HG02642 (cell line): ENCODE data around the gene RAB6D.
"Not testable (repeated sequence)": the region's sequence is repeated elsewhere in the genome, so short reads cannot be mapped to it uniquely, and the experiment has no call there.

Source experiments
- ATAC-seq: cut with Tn5 transposase; IDR thresholded peaks from one replicate; pipeline ENCODE4 v1.9.1; 2021; ENCODE audit warnings: mild to moderate bottlenecking; ENCODE audit not compliant: unreplicated experiment, poor library complexity

The RAB6D gene

DNA sequence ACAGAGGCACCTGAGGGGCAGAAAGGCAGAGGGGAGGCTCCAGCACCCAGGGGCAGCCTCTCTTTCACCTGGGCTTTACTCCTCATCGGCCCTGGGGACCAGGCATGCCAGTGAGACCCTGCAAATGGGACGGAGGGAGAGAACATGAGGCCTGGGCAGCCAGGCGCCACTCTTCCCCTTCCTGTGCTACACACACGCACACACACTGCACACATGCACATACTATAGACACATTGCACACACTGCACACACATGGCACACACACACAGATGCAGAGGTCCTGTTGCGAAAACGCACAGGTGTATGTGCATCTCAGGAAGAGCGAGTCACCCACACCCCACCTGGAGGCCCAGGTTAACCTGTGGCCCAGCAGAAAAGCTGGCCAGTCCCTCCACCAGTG, 3.4 kb upstream of the RAB6D start:
- no peak for ATAC-seq

DNA sequence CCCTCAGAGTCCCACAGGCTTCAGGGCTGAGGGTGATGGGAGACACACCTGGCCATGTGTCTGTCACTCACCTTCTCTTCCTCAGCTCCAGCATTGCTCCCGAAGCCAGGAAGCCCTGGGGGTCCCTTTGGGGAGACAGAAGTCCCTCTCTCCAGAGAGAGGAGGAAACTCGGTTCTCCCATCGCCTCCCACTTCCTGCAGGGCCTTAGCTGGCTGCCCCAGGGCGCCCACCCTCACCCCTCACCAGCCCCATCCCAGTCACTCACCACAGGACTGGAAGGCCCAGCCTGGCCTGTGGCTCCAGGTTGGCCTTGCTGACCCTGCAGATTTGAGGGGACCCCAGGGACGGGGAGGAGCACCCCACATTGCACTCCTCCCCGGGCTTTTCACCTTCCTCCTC, 2.7 kb upstream of the RAB6D start:
- no peak for ATAC-seq

DNA sequence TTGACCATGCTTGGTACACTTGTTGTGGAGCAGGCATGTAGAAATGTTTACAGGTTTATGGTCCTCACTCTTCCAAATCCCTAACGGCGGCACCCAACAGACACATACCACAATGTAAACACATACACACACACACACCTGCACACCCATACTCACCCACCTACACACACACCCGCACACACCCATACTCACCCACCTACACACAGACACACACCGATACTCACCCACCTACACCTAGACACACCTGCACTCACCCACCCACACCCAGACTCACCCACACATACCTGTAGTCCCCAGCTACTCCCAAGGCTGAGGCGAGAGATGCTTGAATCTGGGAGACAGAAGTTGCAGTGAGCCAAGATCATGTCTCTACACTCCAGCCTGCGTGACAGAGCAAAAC, 1.5 kb upstream of the RAB6D start:
- no peak for ATAC-seq

DNA sequence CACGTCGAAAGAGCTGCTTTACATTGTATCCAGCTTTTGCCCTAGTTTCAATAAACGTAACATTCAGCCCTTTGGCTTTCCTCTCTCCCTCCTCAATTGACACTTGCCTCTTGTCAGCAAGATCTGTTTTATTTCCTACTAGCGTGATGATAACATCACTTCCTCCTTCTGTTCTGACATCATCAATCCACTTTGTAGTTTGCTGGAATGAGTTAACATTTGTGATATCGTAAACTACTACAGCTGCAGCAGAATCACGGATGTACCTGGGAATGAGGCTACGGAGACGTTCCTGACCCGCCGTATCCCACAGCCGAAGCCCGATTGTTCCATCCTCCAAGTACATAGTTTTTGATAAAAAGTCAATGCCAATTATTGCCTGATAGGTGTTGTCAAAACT, 755 bp downstream of the RAB6D start:
- not testable (repeated sequence) for ATAC-seq

DNA sequence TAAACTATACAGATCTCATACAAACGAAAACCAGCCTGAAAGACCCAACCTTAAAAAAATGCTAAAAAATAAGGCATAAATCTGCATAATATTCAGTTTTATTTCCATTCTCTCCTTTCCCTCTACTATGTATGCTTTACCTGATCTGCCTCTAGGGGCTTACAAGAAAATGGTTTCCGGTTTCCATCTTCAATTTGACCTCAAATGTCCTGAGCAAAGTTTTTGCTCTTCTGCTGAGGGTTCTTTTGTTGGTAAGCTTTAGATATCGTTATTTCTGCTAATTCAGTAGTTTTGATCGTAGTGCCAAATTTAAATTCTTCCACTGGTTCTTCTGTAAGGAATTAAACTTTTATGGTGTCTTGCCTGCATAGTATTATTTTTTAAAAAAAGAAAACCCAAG, 2.2 kb downstream of the RAB6D start:
- not testable (repeated sequence) for ATAC-seq

DNA sequence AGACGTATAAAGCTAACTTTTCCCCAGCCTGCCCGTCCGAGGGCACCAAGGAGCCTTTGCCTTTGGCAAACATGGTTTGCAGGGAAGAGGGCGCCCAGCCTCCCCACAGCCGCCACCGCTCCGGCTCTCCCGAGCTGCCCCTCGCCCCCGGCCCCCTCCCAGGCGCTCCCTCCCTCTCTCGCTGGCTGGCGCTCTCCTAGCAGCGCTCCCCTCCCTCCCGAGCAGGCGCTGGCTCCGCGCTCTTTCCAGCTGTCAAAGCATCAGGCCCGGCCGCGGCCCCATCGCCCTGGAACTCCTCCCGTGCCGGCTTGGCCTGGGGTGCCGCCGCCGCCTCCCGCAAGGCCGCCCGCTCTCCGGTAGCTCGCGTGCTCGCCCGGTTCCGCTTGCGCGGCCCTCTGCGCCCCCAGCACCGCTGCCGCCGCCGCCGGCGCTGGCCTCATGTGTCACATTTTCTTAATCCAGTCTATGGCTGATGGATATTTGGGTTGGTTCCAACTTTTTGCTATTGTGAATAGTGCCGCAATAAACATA, 10.7 kb downstream of the RAB6D start:
- ATAC-seq = not testable (repeated sequence)

DNA sequence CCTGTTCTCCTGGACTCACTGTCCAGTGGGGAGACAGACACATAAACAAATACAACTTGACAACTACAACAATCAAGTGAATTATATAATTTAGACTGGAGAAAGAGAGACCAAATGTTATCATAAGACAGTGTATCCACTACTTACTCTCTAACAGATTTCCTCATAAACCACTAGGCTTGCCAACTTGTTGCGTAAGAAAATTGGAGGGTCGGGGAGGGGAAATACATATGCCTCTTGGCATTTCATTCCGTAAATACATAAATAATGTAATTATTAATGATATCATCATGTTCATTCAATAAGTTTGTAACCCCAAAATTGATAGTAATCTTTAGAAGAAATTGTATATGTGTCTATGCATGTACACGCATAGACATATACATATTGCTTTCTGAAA, 14.9 kb downstream of the RAB6D start:
- ATAC-seq = no peak

DNA sequence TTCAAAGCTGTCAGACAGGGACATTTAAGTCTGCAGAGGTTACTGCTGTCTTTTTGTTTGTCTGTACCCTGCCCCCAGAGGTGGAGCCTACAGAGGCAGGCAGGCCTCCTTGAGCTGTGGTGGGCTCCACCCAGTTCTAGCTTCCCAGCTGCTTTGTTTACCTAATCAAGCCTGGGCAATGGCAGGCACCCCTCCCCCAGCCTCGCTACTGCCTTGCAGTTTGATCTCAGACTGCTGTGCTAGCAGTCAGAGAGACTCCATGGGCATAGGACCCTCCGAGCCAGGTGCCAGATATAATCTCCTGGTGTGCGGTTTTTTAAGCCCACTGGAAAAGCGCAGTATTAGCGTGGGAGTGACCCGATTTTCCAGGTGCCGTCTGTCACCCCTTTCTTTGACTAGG, 16.9 kb downstream of the RAB6D start:
- not testable (repeated sequence) for ATAC-seq

DNA sequence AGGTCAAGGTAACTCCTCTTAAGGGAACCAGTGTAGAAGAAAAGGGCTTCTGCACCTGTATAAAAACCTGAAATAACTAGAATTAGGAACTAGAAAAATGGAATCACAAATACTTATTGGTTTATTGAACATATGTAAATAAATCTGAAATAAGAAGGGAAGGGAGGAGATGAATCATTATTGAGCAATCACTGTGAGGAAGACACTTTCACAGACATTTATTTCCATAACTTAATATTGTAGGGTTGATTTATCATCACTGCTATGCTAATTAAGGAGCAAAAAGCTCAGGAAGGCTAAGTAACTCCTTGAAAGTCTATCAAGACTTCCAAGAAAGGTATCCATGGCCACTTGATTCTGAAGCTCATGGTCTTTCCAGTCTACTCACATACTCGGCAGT, 24.7 kb downstream of the RAB6D start:
- ATAC-seq = not testable (repeated sequence)

DNA sequence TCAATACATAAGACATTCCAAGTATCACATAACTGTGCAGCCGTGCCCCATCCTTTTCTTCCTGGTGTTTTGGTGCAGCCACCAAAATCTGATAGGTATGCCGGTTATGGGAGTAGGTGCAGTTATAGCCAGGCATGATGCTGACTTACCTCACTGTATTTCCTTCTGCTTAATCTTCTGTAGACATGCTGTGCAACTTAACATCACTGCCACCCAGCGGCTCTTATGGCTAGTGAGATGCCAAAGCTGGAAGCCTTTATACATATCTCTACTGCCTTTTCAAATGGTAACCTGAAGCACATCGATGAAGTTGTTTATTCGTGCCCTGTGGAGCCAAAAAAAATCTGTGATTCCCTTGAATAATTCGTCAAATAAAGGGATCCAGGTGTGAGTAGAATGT, 28.6 kb downstream of the RAB6D start:
- not testable (repeated sequence) for ATAC-seq

DNA sequence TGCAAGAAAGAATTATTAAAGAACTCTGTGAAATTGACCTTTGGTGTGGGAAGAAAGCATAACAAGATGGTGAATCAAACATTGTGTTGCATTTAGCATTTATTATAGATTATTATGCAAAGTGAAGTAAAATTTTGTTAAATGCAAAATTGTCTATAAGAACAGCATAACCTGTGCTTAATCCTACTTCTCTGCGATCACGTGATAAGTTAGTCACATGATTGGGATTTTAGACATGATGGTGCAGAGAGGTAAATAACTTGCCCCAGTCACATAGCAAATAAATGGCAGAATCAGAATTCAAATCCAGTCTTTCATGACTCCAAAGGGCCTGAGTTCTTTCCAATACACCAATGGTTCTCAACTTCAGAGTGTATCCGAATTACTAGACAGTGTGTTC, 31.3 kb downstream of the RAB6D start:
- ATAC-seq = not testable (repeated sequence)

DNA sequence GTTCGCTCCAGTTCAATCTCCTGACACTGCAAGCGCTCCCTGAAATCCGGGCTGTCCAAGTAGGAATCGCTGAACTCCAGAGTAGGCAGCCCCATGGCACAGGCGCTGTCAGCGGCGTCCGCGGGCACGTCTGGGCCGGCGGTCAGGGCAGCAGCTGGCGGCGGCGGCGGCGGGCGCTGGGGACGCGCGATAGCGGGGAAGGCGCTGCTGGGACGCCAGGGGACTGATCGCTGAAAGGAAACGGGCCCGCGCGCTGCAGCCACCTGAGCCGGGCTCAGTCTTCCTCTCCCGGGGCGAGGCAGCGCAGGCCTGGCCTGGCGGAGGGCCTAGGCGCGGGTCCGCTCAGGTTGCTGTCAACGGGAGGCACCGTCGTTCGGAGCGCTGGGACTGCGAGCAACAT, 33.0 kb downstream of the RAB6D start:
- not testable (repeated sequence) for ATAC-seq

DNA sequence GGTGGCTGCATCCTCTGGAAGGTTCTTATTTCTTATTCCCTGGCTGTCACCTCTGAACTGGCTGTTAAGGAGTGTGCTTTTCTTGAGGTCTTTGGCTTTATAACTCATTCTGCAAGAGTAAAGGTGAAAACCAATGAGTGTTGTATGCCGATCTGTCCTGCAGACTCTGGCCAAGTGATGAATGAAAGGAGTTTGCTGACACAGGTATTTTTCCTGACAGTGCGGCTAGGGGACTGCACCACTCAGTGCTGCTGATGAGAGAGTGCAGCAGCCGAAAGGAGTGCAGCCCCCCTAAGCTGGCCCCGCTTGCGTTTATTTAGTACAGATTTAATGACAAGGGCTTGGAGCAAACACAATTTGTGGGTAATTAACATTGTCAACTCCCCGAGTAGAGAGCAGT, 41.8 kb downstream of the RAB6D start:
- no peak for ATAC-seq

DNA sequence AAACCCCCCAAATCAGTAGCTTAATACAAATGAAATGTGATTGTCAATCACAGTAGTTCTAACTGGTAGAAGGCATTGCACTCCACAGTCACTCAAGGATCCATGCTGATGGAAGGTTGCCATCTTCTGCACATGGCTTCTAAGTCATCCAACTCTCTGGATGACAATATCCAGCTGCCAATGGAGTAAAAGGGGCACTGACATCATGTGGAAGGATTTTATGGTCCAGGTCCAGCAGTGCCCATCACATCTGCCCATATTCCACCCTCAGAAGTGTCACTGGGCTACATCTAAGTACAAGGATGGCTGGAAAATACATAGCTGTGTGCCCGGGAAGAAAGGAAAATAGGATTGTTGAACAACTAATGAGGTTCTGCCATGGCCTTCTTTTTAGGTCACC, 42.6 kb downstream of the RAB6D start:
- not testable (repeated sequence) for ATAC-seq

DNA sequence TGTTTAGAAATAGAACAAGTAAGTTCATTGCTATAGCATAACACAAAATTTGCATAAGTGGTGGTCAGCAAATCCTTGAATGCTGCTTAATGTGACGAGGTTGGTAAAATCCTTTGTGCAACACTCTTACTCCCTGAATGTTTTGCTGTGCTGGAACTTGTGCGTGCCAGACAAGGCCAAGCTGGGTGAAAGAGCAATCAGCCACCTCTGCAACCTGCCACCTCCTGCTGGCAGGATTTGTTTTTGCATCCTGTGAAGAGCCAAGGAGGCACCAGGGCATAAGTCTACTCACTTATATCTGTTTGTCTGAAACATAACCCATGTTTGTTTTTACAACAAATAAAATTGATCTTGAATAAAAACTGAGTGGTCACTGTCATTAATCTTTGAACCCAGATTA, 53.0 kb downstream of the RAB6D start:
- not testable (repeated sequence) for ATAC-seq
